HepG2 (cell line): Measurements from ENCODE around the gene PKP3. TPM values are rescaled to one million over a fixed set of nuclear protein-coding genes. Genes with fewer than 3 reads are reported as not detected.

ENCODE experiments used
- ATAC-seq: fragments of 200-7000 bp; cut with Tn5 transposase; 3 replicates; pipeline ENCODE4 v1.9.1; 2020; ENCODE audit warnings: mild to moderate bottlenecking, moderate library complexity
- BruUV-seq: library from RNA; stranded (reverse); fragments of 400-500 nt; replicated peaks from 2 replicates; lab custom pipeline; 2021; lab: Mats Ljungman, UMichigan
- CTCF ChIA-PET: fragments of 300-600 bp; formaldehyde crosslinking; extraction: SDS; loops from one replicate; lab custom pipeline; 2021; ENCODE audit warnings: low total read pairs, inconsistent platforms, low intra/inter-chr PET ratio; lab: Yijun Ruan, JAX
- POLR2A ChIA-PET: fragments of 350-600 bp; sonication (Branson Sonifier 250); formaldehyde crosslinking; loops from one replicate; lab custom pipeline; 2020; ENCODE audit warnings: antibody characterized with exemption, inconsistent platforms; lab: Yijun Ruan, JAX
- DNase-seq: peaks from one replicate; pipeline ENCODE4 v3.0.0-alpha.2; 2015; ENCODE audit warnings: low spot score
- FAIRE-seq: peaks from 3 replicates; lab custom pipeline; 2011; peaks lifted over from hg19 to GRCh38; lab: Jason Lieb, UNC
- H2AFZ ChIP-seq: one replicate; pipeline ENCODE4 v1.6.1; 2011; ENCODE audit warnings: low read length, inconsistent platforms
- H3K27ac ChIP-seq: fragments of 300-600 bp; 3 replicates; pipeline ENCODE4 v1.8.0; 2011; ENCODE audit warnings: mixed run types, mild to moderate bottlenecking, mixed read lengths, low read length, inconsistent platforms; ENCODE audit not compliant: insufficient read depth; ENCODE audit errors: extremely low read length
- H3K27me3 ChIP-seq, 2 experiments: fragments of 200-600 bp in 1 of 2; 2 replicates in 1 of 2; 3 replicates in 1 of 2; pipeline versions ENCODE4 v1.6.0 to v1.8.0; 2011; ENCODE audit warnings: low read length in 2 of 2, mild to moderate bottlenecking in 2 of 2, moderate library complexity in 2 of 2, inconsistent platforms in 1 of 2; ENCODE audit not compliant: insufficient read depth in 2 of 2, control insufficient read depth in 1 of 2
- H3K36me3 ChIP-seq, 2 experiments: fragments of 200-600 bp in 1 of 2; replicated peaks in 1 of 2; 2 replicates in 1 of 2; 3 replicates in 1 of 2; pipeline versions ENCODE4 v1.5.1 to v1.8.0; 2011; ENCODE audit warnings: low read length in 2 of 2, inconsistent platforms in 1 of 2; ENCODE audit not compliant: insufficient read depth in 2 of 2, control insufficient read depth in 1 of 2
- H3K4me1 ChIP-seq: 2 replicates; pipeline ENCODE4 v1.5.1; 2012; ENCODE audit warnings: low read length, inconsistent platforms; ENCODE audit not compliant: insufficient read depth
- H3K4me2 ChIP-seq: 2 replicates; pipeline ENCODE4 v1.6.0; 2011; ENCODE audit warnings: low read depth, low read length, inconsistent platforms
- H3K4me3 ChIP-seq, 3 experiments: fragments of 200-600 bp in 1 of 3; sonication (generic), shearing (Covaris generic) in 1 of 3; replicated peaks in 1 of 3; 2 replicates each; pipeline ENCODE4 v1.5.1; 2011 to 2016; ENCODE audit warnings: low read length in 3 of 3, inconsistent platforms in 2 of 3, low read depth in 2 of 3, mild to moderate bottlenecking in 2 of 3, control low read depth in 1 of 3, mixed read lengths in 1 of 3; ENCODE audit not compliant: insufficient read depth in 1 of 3
- H3K79me2 ChIP-seq: one replicate; pipeline ENCODE4 v1.6.1; 2011; ENCODE audit warnings: low read length, inconsistent platforms; ENCODE audit not compliant: insufficient read depth
- H3K9ac ChIP-seq: 2 replicates; pipeline ENCODE4 v1.6.0; 2011; ENCODE audit warnings: mild to moderate bottlenecking, low read depth, low read length, inconsistent platforms; ENCODE audit not compliant: insufficient read depth
- H3K9me3 ChIP-seq: 2 replicates; pipeline ENCODE4 v1.5.1; 2012; ENCODE audit warnings: mild to moderate bottlenecking, low read length
- H4K20me1 ChIP-seq: 2 replicates; pipeline ENCODE4 v1.6.0; 2011; ENCODE audit warnings: inconsistent platforms, mild to moderate bottlenecking, low read length, moderate library complexity; ENCODE audit not compliant: insufficient read depth
- FOXM1 ChIP-seq: sonication (generic); formaldehyde crosslinking; IDR thresholded peaks from 2 replicates; pipeline ENCODE4 v1.5.0; 2020; ENCODE audit warnings: missing genetic modification reagents
- HDAC2 ChIP-seq: sonication (generic); formaldehyde crosslinking; IDR thresholded peaks from 2 replicates; pipeline ENCODE4 v1.4.0; 2020; ENCODE audit warnings: missing genetic modification reagents
- HMG20B ChIP-seq: conservative IDR thresholded peaks from 2 replicates; pipeline ENCODE4 v1.6.1; 2016; ENCODE audit warnings: missing genetic modification reagents, missing compliant biosample characterization
- HOXA9 ChIP-seq: sonication (generic); formaldehyde crosslinking; IDR thresholded peaks from 2 replicates; pipeline ENCODE4 v1.8.1; 2022; ENCODE audit warnings: missing genetic modification reagents, mild to moderate bottlenecking, moderate library complexity, borderline replicate concordance
- JDP2 ChIP-seq: sonication (generic); formaldehyde crosslinking; IDR thresholded peaks from 2 replicates; pipeline ENCODE4 v1.8.1; 2022; ENCODE audit warnings: missing genetic modification reagents, borderline replicate concordance
- MYC ChIP-seq: sonication (generic); formaldehyde crosslinking; IDR thresholded peaks from 2 replicates; pipeline ENCODE4 v1.9.0; 2021; ENCODE audit warnings: missing genetic modification reagents, borderline replicate concordance
- RNF2 ChIP-seq: fragments of 450-650 bp; conservative IDR thresholded peaks from 2 replicates; pipeline ENCODE4 v1.6.1; 2016; ENCODE audit warnings: low read depth
- ZNF136 ChIP-seq: sonication (generic); formaldehyde crosslinking; IDR thresholded peaks from 2 replicates; pipeline ENCODE4 v1.8.1; 2022; ENCODE audit warnings: low read depth, mild to moderate bottlenecking, moderate library complexity, missing genetic modification reagents
- ZNF296 ChIP-seq: sonication (generic); formaldehyde crosslinking; conservative IDR thresholded peaks from 2 replicates; pipeline ENCODE4 v1.5.0; 2020; ENCODE audit warnings: mild to moderate bottlenecking, missing genetic modification reagents
- WGBS: methylation state at CpG from one replicate; pipeline ENCODE4 v1.1.6; 2017; ENCODE audit warnings: low lambda C conversion rate; 5-methylcytosine and 5-hydroxymethylcytosine counted together
- in situ Hi-C: cut with HindIII; loops from 2 replicates; pipeline ENCODE4 v1.10.0; 2017; ENCODE audit warnings: low pct_unique_long_range_greater_than_20kb; ENCODE audit not compliant: extremely low pct_ligation_motif_present
- intact Hi-C: fragments of 100-400 bp; cut with micrococcal nuclease; formaldehyde crosslinking; loops from one replicate; pipeline ENCODE4 v1.10.0; 2022; ENCODE audit not compliant: unreplicated experiment
- polyA plus RNA-seq, 8 experiments: library from polyadenylated mRNA; depleted of rRNA in 3 of 8; stranded (reverse) in 7 of 8; unstranded in 1 of 8; fragments of >200 nt; fragmentation: Illumina TruSeq in 4 of 8; extraction: Trizol in 4 of 8; gene quantifications; 2 replicates each; pipeline versions ENCODE4 v1.2.1 to v1.2.3, GENCODE V29; 2011 to 2016; ENCODE audit warnings: low read depth in 4 of 8, missing spikeins in 1 of 8, mixed read lengths in 1 of 8; ENCODE audit not compliant: insufficient read depth in 1 of 8
- total RNA-seq, 5 experiments: library from RNA; depleted of rRNA; stranded (reverse); fragments of >200 nt; fragmentation: Illumina TruSeq; extraction: Trizol; gene quantifications; 2 replicates each; pipeline ENCODE4 v1.2.3, GENCODE V29; 2016; ENCODE audit warnings: low read depth in 1 of 5
- TF ChIP-seq, protein P1 (sequence below): sonication (generic); formaldehyde crosslinking; IDR thresholded peaks from 2 replicates; pipeline ENCODE4 v1.9.0; 2022; ENCODE audit warnings: missing genetic modification reagents, mild to moderate bottlenecking, borderline replicate concordance
- TF ChIP-seq, protein P2 (sequence below): sonication (generic); formaldehyde crosslinking; IDR thresholded peaks from 2 replicates; pipeline ENCODE4 v1.4.0; 2020; ENCODE audit warnings: missing genetic modification reagents, borderline replicate concordance

PKP3 gene
- total and polyA plus RNA-seq, 2 of the 13 experiments (the other 11 are each of a cell fraction or from before 2014, with no cell fraction given) = 18.0 to 28.7 TPM

DNA sequence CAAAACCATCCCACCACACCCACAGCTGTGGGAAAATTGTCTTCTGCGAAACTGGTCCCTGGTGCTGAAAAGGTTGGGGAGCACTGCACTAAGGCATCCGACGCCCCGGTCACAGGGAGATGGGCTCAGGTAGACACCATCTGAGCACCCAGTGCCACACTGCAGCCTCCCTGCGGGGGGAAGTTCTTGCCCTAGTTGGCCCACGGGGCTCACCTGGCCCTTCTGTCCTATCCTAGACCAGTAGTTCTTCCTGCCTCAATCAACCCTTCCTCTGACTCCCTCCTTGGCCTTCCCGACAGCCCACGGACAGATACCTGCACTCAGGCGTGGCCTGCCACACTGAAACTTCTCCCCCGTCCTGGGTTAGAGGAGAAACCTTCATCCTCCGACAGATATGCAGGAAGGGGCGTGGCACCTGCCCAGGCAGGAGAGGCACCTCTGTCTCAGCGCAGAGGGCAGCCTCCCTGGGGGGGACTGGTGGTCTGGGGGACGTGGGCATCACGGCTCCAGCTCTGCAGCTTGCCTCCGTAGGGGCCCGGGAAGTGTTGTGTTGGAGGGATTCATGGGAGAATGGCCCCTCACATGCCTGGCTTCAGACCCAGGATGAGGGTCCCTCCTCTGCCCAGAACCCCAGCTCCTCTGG lies 43.3 kb downstream of the PKP3 start:
- no TSS peak for BruUV-seq
- POLR2A ChIA-PET = no interaction called here
- CTCF ChIA-PET = no interaction called here

More for the DNA sequence above, 43.3 kb downstream of the PKP3 start:
- intact Hi-C loops = no loop called here
- no peak overlapping the region for H3K4me2 ChIP-seq
- H3K36me3 ChIP-seq = no peaks in the 10 kb centered on the region
- in situ Hi-C loops = no loop called here
- no peaks in the 10 kb centered on the region for H3K79me2 ChIP-seq
- peaks cover 17% of the 10 kb centered on the region for H3K4me1 ChIP-seq
- 83% methylated on average over 11 of the region's 17 CpGs for WGBS
- no peak for FAIRE-seq
- no peaks in the 10 kb centered on the region for H4K20me1 ChIP-seq
- no peak for DNase-seq
- no peaks in the 10 kb centered on the region for H3K9me3 ChIP-seq
- H3K27me3 ChIP-seq = no peaks in the 10 kb centered on the region
- ATAC-seq = no peak
- no peak overlapping the region for H3K27ac ChIP-seq
- TF ChIP-seq FOXM1 (no peak), HOXA9 (no peak), MYC (no peak), RNF2 (no peak), ZNF296 (no peak), HMG20B (no peak), ZNF136 (CRISPR knock-in tag) (no peak), JDP2 (no peak), HDAC2 (CRISPR knock-in tag) (no peak)
- TF ChIP-seq, protein P1, sequence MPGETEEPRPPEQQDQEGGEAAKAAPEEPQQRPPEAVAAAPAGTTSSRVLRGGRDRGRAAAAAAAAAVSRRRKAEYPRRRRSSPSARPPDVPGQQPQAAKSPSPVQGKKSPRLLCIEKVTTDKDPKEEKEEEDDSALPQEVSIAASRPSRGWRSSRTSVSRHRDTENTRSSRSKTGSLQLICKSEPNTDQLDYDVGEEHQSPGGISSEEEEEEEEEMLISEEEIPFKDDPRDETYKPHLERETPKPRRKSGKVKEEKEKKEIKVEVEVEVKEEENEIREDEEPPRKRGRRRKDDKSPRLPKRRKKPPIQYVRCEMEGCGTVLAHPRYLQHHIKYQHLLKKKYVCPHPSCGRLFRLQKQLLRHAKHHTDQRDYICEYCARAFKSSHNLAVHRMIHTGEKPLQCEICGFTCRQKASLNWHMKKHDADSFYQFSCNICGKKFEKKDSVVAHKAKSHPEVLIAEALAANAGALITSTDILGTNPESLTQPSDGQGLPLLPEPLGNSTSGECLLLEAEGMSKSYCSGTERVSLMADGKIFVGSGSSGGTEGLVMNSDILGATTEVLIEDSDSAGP (CRISPR knock-in tag) = no peak
- TF ChIP-seq, protein P2, sequence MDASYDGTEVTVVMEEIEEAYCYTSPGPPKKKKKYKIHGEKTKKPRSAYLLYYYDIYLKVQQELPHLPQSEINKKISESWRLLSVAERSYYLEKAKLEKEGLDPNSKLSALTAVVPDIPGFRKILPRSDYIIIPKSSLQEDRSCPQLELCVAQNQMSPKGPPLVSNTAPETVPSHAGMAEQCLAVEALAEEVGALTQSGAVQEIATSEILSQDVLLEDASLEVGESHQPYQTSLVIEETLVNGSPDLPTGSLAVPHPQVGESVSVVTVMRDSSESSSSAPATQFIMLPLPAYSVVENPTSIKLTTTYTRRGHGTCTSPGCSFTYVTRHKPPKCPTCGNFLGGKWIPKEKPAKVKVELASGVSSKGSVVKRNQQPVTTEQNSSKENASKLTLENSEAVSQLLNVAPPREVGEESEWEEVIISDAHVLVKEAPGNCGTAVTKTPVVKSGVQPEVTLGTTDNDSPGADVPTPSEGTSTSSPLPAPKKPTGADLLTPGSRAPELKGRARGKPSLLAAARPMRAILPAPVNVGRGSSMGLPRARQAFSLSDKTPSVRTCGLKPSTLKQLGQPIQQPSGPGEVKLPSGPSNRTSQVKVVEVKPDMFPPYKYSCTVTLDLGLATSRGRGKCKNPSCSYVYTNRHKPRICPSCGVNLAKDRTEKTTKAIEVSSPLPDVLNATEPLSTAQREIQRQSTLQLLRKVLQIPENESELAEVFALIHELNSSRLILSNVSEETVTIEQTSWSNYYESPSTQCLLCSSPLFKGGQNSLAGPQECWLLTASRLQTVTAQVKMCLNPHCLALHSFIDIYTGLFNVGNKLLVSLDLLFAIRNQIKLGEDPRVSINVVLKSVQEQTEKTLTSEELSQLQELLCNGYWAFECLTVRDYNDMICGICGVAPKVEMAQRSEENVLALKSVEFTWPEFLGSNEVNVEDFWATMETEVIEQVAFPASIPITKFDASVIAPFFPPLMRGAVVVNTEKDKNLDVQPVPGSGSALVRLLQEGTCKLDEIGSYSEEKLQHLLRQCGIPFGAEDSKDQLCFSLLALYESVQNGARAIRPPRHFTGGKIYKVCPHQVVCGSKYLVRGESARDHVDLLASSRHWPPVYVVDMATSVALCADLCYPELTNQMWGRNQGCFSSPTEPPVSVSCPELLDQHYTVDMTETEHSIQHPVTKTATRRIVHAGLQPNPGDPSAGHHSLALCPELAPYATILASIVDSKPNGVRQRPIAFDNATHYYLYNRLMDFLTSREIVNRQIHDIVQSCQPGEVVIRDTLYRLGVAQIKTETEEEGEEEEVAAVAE (CRISPR knock-in tag) = no peak
- no peak overlapping the region for H3K9ac ChIP-seq
- H3K4me3 ChIP-seq = no peak overlapping the region
- no peak overlapping the region for H2AFZ ChIP-seq
